WI38 (cell line): ENCODE results near the gene CDKN2B-AS1.

Experiments
- H3K4me3 ChIP-seq: 2 replicates; pipeline ENCODE4 v1.5.1; 2011; ENCODE audit warnings: low read depth, mild to moderate bottlenecking, control low read depth, low read length
- CTCF ChIP-seq: IDR thresholded peaks from 2 replicates; pipeline ENCODE4 v1.5.1; 2012; ENCODE audit warnings: low read depth, mild to moderate bottlenecking, control low read depth, low read length

The CDKN2B-AS1 gene

DNA sequence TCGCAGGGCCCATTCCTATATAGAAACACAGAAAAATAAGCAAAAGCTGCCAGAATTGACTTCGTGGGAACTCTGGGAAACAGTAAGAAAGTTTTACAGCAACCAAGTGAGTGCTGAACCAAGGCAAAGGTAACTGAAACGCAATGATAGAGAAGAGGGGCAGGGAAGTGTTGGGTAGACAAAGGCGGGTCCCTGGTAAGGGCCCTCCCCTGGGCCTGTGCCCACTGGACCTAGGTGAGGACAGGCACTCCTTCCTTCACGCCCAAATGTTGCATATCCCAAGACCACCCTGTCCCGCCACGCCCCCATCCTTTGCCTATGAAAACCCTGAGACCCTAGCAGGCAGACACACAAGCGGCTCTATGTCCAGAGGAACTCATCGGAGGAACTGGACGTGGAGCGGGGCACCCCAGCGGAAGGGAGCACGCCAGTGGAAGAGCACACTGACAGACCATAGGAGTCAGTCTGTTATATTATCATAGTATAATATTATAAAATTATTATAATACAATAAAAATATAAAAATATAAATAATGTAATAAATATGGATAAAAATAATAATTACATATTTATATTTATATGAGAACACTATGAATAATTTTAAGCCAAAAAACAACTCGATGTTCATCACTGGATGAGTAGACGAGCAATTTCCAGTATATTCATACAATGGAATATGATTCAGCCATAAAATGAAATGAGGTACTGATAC lies 28.3 kb upstream of the CDKN2B-AS1 start:
- TF ChIP-seq CTCF, result no peak
- H3K4me3 ChIP-seq, result no peak overlapping the region

DNA sequence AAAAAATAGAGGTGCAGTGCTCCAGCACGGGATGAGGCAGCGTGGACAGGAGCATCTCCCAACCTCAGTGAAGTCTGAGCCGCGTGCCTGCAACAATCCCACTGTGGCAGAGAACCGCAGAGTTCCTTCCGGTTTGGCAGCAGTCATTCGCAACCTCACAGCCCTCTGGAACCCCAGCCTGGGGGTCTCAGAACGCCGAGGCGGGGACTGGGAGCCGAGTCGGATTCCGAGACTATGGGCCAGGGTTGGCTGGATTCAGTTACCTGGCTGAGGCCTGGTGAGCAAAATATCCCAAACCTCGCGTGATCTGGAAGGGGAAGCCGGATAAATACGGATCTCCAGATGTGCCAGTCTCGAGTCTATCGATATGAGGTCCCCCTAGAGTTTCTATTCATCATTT lies 27.4 kb upstream of the CDKN2B-AS1 start:
- no peak for TF ChIP-seq CTCF
- H3K4me3 ChIP-seq, result no peak overlapping the region

DNA sequence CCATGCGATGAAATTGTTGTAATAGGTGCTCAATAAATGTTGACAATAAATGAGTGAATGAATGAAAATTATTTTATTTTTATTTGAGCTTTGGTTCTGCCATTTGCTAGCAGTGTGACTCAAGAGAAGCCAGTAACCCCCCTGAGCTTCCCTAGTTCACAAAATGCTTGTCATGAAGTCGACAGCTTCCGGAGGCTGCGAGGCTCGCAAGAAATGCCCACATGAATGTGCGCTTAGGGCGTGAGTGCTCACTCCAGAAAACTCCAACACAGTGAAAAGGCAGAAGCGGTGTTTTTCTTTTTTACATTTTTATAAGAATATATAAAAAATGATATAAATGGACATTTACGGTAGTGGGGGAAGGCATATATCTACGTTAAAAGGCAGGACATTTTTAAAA lies 26.9 kb upstream of the CDKN2B-AS1 start:
- no peak overlapping the region for H3K4me3 ChIP-seq
- TF ChIP-seq CTCF, result no peak

- peak overlapping the region; percentile 5; the same call in 1 of the 2 replicates for H3K4me3 ChIP-seq
- TF ChIP-seq CTCF, result no peak
These were observed 26.1 kb upstream of the CDKN2B-AS1 start for GRCh38 chr9:21968331-21969010.

DNA sequence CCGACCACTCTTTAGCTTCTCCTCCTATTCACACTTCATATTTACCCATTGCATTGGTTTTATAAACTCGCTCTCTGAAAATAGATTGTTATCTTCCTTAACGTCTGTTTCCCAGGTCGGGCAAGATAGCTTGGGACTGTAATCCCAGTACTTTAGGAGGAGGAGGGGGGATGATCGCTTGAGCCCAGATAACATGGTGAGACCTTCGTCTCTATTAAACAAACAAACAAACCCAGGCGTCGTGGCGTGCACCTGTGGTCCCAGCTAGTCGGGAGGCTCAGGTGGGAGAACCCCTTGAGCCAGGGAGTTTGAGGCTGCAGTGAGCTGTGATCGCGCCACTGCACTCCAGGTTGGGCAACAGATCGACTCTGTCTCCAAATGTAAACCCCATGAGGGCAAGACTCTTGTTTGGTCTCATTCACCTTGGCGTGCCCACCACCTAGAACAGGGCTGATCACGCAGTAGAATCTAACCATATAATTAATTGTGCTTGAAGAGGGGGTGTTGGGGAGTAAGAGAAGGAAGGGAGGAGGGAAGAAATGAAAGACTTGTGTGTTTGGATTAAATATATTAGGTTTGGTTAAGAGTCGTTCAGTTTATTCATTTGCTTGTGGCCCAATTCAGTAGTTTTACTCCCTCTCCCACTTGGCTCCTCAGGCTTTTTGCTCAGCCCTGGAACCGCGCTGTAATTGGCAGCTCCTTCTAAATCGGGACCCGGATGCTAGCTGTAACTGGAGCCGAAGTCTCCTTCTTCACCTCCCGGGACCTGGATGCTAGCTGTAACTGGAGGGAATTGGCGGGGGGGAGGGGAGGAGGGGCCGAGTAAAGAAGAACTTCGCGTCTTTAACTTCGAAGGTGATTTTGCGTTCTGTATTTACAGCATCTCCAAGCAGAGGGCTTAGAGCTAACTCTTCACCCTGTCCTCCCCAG lies 25.3 kb upstream of the CDKN2B-AS1 start:
- no peak overlapping the region for H3K4me3 ChIP-seq
- no peak for TF ChIP-seq CTCF

GRCh38 chr9:21969951-21970799 lies 24.4 kb upstream of the CDKN2B-AS1 start:
- no peak for TF ChIP-seq CTCF
- H3K4me3 ChIP-seq, result no peak overlapping the region
